Astrocyte of the cerebellum (primary cell): ENCODE measurements around the gene SPATA31E1.

Experiments
- DNase-seq: peaks from one replicate; pipeline ENCODE4 v3.0.0-alpha.2; 2011; ENCODE audit warnings: low read depth
- H3K4me3 ChIP-seq: 2 replicates; pipeline ENCODE4 v1.5.1; 2011; ENCODE audit warnings: mild to moderate bottlenecking, low read depth, low read length, moderate library complexity
- CTCF ChIP-seq: IDR thresholded peaks from 2 replicates; pipeline ENCODE4 v1.5.1; 2012; ENCODE audit warnings: low read length, low read depth, moderate library complexity, mild to moderate bottlenecking; ENCODE audit errors: missing control alignments
- in situ Hi-C: cut with HindIII; loops from 2 replicates; pipeline ENCODE4 v1.10.0; 2017; ENCODE audit warnings: low sequenced_read_pairs

The SPATA31E1 gene

GRCh38 chr9:87883274-87883673, 597 bp downstream of the SPATA31E1 start:
- no peak overlapping the region for H3K4me3 ChIP-seq
- DNase-seq, result no peak
- TF ChIP-seq CTCF, result no peak
- in situ Hi-C loops, result no loop called here

- no peak overlapping the region for H3K4me3 ChIP-seq
Observed at GRCh38 chr9:87883990-87884389, 1.3 kb downstream of the SPATA31E1 start.

GRCh38 chr9:87884578-87885459, 2.1 kb downstream of the SPATA31E1 start:
- in situ Hi-C loops, result no loop called here
- no peak for DNase-seq
- no peak for TF ChIP-seq CTCF
- no peak overlapping the region for H3K4me3 ChIP-seq

More at GRCh38 chr9:87883990-87884389, 1.3 kb downstream of the SPATA31E1 start:
- DNase-seq, result no peak
- in situ Hi-C loops, result no loop called here
- TF ChIP-seq CTCF, result peak; percentile 13

- TF ChIP-seq CTCF, result no peak
- in situ Hi-C loops, result no loop called here
- H3K4me3 ChIP-seq, result no peak overlapping the region
- no peak for DNase-seq
Observed at GRCh38 chr9:87885484-87886189, 3.0 kb downstream of the SPATA31E1 start.

- TF ChIP-seq CTCF, result no peak
Observed at GRCh38 chr9:87886210-87886932, 3.7 kb downstream of the SPATA31E1 start.

GRCh38 chr9:87886933-87887505, 4.3 kb downstream of the SPATA31E1 start:
- TF ChIP-seq CTCF, result no peak
- no peak for DNase-seq
- H3K4me3 ChIP-seq, result no peak overlapping the region
- in situ Hi-C loops, result no loop called here

More at GRCh38 chr9:87886210-87886932, 3.7 kb downstream of the SPATA31E1 start:
- in situ Hi-C loops, result no loop called here
- no peak for DNase-seq
- H3K4me3 ChIP-seq, result no peak overlapping the region
